GM06990 (cell line): Measurements from ENCODE around the gene SLC16A13.

Experiments used
- DNase-seq: peaks from one replicate; pipeline ENCODE4 v3.0.0-alpha.2; 2011; ENCODE audit not compliant: insufficient read length; ENCODE audit errors: extremely low read depth
- H3K27me3 ChIP-seq: replicated peaks from 2 replicates; pipeline ENCODE4 v1.6.0; 2011; ENCODE audit warnings: low read length; ENCODE audit not compliant: control insufficient read depth, insufficient read depth
- H3K36me3 ChIP-seq: 2 replicates; pipeline ENCODE4 v1.5.1; 2011; ENCODE audit warnings: low read length; ENCODE audit not compliant: control insufficient read depth, insufficient read depth
- H3K4me3 ChIP-seq: replicated peaks from 2 replicates; pipeline ENCODE4 v1.5.1; 2011; ENCODE audit warnings: low read depth, mild to moderate bottlenecking, control low read depth, low read length
- TF ChIP-seq, protein P1 (sequence below): IDR thresholded peaks from 2 replicates; pipeline ENCODE4 v1.5.1; 2011; ENCODE audit warnings: low read length, control low read depth, mild to moderate bottlenecking, inconsistent platforms; ENCODE audit not compliant: insufficient read depth, poor library complexity, severe bottlenecking

SLC16A13 gene

DNA sequence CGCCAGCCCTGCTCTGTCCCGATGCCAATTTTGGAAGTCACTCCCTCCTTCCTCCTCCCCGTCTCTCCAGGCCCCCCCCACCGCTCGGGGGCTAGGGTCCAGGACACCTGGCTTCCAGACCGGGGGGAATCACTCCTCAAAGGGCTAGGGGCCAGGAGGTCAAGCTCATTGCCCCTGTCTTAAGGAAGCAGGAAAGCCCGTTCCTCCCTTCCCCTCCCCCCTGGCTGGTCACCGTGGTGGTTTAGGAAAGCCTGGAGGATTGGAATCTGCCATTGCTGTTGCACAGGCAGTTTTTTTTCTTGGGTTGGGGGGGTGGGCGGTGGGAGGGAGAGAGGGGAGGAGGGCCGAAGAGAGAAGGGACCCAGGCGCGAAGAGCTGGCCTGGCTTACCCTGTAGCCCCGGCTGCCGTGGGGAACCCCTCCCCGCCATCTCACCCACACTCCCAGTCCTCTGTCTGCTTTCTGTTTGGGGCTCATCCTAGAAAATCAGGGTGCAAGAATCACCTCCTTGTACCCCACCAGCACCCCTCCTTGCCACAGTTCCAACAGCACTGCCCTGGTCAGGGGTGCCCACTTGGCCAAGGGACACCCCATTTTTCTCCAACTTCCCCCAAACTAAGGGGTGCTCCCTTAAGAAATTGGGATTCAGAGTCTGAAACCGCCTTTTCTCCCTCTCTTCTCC is 15.8 kb upstream of the SLC16A13 start:
- TF ChIP-seq, protein P1, sequence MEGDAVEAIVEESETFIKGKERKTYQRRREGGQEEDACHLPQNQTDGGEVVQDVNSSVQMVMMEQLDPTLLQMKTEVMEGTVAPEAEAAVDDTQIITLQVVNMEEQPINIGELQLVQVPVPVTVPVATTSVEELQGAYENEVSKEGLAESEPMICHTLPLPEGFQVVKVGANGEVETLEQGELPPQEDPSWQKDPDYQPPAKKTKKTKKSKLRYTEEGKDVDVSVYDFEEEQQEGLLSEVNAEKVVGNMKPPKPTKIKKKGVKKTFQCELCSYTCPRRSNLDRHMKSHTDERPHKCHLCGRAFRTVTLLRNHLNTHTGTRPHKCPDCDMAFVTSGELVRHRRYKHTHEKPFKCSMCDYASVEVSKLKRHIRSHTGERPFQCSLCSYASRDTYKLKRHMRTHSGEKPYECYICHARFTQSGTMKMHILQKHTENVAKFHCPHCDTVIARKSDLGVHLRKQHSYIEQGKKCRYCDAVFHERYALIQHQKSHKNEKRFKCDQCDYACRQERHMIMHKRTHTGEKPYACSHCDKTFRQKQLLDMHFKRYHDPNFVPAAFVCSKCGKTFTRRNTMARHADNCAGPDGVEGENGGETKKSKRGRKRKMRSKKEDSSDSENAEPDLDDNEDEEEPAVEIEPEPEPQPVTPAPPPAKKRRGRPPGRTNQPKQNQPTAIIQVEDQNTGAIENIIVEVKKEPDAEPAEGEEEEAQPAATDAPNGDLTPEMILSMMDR = no peak
- no peak for DNase-seq

DNA sequence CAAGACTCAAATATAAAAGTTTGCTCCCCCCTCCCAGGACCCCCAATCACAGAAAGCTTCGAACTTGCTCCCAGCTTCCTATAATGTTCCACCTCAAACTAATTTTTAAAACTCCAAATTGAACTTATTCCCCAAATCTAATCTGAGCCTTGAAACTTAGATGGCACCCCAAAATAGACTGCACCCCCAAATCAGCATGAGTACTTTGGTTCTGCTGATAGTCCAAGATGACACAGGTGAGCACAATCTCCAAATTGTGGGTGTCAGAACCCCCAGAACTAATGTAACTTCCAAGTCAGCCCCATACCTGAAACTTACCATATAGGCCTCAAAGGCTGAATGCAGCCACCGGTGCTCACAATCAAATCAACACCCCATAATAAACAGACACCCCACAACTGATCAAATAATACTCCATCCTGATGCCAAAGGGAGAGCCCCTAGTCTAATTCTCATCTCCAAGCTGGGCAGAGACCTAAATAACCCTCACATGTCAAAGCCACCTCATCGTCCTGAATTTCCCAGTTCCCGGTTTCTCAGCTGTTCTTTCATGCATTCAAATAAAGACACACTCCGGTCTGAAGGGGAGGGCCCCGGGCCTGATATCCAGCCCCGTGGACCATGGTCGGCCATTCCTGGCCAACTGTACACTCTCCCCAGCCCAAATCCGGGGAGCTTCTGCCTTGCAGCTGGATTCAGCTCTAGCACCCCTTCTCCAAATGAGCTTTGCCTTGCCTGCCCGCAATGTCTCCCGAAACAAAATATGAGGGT is 14.7 kb upstream of the SLC16A13 start:
- TF ChIP-seq, protein P1 = no peak
- no peak overlapping the region for H3K4me3 ChIP-seq
- H3K36me3 ChIP-seq = peaks cover 6% of the 10 kb centered on the region
- no peak for DNase-seq
- no peaks in the 10 kb centered on the region for H3K27me3 ChIP-seq

More for the DNA sequence above, 15.8 kb upstream of the SLC16A13 start:
- peaks cover 6% of the 10 kb centered on the region for H3K36me3 ChIP-seq
- H3K27me3 ChIP-seq = no peaks in the 10 kb centered on the region
- no peak overlapping the region for H3K4me3 ChIP-seq

DNA sequence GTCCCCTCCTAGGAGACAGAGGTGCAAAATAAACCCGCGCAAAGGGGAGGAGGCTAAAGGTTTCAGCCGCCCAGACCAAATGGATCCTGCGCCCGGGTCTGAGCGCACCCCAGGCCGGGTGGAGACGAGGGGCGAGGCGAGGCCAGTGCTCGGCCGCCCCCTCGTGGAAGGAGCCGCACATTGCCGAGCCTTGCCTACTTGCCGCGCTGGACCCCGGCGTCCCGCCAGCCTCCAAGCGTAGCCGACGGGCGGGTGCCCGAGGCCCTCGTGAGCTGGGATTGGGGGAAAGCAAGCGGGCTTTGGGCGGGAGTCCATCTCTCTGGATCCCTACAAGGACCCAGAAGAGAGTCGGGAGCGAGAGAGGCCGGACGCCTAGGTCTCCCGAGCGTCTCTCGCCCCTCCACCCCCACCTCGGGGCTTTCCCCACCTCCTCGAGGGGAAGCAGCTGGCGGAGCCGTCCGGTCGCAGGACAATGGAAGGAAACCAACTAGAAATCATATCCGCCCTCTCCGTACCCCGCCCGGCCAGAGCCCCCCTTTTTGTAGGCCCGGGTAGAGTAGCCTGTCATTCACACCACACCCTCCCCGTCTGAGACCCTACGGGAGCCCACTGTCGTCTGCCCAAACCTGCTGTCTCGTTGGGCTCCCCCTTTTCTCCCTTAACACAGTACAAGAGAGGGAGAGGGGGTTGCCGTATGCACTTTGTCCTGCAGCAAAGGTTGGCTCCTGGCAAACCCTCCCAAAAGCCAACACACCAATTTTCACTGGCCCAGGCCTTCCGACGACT is 13.6 kb upstream of the SLC16A13 start:
- TF ChIP-seq, protein P1 = peak; percentile 96
- peaks cover under 1% of the 10 kb centered on the region; the same call in 1 of the 2 replicates for H3K36me3 ChIP-seq
- no peaks in the 10 kb centered on the region for H3K27me3 ChIP-seq
- DNase-seq = peak; percentile 87
- H3K4me3 ChIP-seq = peak overlapping the region; percentile 57

DNA sequence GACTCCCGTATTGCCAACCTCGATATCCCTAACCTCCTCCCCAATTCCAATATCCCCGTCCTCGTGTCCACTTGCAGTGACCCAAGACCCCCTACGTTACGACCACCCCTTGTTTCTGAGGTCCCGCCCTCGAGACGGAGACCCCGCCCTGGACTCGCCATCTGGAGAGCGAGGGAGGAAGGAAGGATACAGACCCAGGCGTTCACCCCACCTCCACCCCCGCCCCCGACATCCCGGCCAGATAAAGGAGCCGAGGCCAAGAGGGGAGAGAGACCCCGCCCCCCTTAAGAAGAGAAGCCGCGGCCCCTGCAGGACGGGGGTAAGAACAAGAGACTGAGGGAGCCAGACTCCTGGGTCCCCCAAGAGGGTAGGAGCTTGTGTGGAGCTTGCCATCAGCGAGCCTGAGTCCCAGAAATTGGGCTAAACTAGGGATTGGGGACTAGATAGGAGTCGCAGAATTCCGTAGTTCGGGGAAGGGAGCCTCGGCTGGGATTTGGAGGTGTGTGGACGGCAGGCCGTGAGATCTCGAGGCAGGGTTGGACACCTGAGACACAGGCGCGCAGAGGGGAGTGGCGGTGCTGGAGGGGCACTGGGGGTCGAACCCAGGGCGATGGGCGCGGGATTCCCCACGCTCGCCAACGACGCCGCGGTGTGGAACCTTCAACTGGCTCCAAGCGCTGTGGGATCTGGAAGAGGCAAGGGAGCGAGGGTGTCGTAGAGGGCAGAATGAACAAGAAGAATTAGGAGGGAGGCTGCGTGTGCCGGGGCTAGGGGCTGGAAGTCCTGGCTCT is 12.8 kb upstream of the SLC16A13 start, which contains the start of gene BCL6B:
Gene BCL6B (plus strand): TSS at position 270 of the 791 bp plus-strand sequence. CDS start 622 bp downstream, outside the sequence.
- Histone ChIP-seq H3K4me3 (peak within 1 kb of the TSS; percentile 57), H3K27me3 (no peaks in the 10 kb centered on the region), H3K36me3 (no peaks in the 10 kb centered on the region)
- DNase-seq = no peak
- TF ChIP-seq, protein P1 = no peak

DNA sequence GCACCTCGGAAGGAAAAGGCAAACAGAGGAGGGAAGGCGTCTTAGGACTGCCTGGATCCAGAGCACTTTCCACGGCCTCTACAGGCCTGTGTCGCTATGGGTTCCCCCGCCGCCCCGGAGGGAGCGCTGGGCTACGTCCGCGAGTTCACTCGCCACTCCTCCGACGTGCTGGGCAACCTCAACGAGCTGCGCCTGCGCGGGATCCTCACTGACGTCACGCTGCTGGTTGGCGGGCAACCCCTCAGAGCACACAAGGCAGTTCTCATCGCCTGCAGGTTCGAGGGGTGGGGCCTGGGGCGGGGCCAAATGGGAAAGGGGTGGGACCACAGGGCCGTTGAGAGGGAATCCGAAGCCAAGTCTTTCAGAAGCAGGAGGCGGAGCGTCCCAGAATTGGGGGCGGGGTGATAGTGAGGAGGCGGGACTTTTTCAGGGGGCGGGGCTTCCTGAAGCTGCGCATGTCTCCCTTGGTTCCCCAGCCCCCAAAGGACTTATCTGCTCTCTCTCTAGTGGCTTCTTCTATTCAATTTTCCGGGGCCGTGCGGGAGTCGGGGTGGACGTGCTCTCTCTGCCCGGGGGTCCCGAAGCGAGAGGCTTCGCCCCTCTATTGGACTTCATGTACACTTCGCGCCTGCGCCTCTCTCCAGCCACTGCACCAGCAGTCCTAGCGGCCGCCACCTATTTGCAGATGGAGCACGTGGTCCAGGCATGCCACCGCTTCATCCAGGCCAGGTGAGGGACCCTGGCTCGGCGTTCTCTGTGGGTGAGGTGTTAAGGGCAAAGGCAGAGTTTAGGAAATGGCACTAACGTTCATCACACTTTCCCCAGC is 12.0 kb upstream of the SLC16A13 start:
- Histone ChIP-seq H3K27me3 (no peaks in the 10 kb centered on the region), H3K36me3 (no peaks in the 10 kb centered on the region), H3K4me3 (no peak overlapping the region)
- DNase-seq = peak; percentile 96
- TF ChIP-seq, protein P1 = no peak
